ENCODE results near the gene KIF22. TPM values are rescaled to one million over a fixed set of nuclear protein-coding genes. Genes with fewer than 3 reads are reported as not detected.
A peak's percentile ranks its signal among the peaks of the same experiment; 100 is the strongest.
"Not testable (repeated sequence)": the region's sequence is repeated elsewhere in the genome, so short reads cannot be mapped to it uniquely, and the experiment has no call there.

Gene KIF22
- total RNA-seq, 4 donors from 2014 or later: 37.6 to 159 (median 59.5) TPM

GRCh38 chr16:29769507-29769906 is 21.0 kb upstream of the KIF22 start:
- Histone ChIP-seq H3K27ac (peak overlapping the region in 1 of 4 donors; percentile 45), H3K4me1 (peaks cover 0 to 22% (median 10%) of the 10 kb centered on the region in 4 donors), H3K4me3 (no peak overlapping the region), H3K9me3 (no peaks in the 10 kb centered on the region), H3K27me3 (no peaks in the 10 kb centered on the region), H3K36me3 (no peaks in the 10 kb centered on the region)
- no peak for DNase-seq
- TF ChIP-seq CTCF (IDR thresholded peaks at IDR 0.05) (no peak), POLR2A (IDR thresholded peaks at IDR 0.05) (no peak), POLR2AphosphoS5 (IDR thresholded peaks at IDR 0.05) (no peak), EP300 (IDR thresholded peaks at IDR 0.05; ENCODE audit: low read depth) (no peak)
- intact Hi-C loops (cut with DNase I; ENCODE audit: low total_unique reads): no loop called here
- 78 to 80% methylated on average over 2 of the region's 2 CpGs for WGBS, 2 donors (ENCODE audit: low coverage in 1 of 2)
- in situ Hi-C loops (cut with MboI; ENCODE audit: low pct_ligation_motif_present in 1 of 4, low pct_unique_long_range_greater_than_20kb in 1 of 4, low sequenced_read_pairs in 3 of 4): no loop called here

- H3K4me3 ChIP-seq: no peak overlapping the region
Measured at GRCh38 chr16:29770250-29770929, 20.2 kb upstream of the KIF22 start.

GRCh38 chr16:29772330-29772729 is 18.2 kb upstream of the KIF22 start:
- H3K4me3 ChIP-seq; H3K9me3 ChIP-seq; H3K4me1 ChIP-seq; DNase-seq; H3K27me3 ChIP-seq; in situ Hi-C loops (cut with MboI; ENCODE audit: low pct_ligation_motif_present in 1 of 4, low pct_unique_long_range_greater_than_20kb in 1 of 4, low sequenced_read_pairs in 3 of 4); intact Hi-C loops (cut with DNase I; ENCODE audit: low total_unique reads); H3K36me3 ChIP-seq; H3K27ac ChIP-seq: not testable (repeated sequence)
- WGBS, 2 donors (ENCODE audit: low coverage in 1 of 2): 93% methylated on average over 7 of the region's 7 CpGs; no CpG with 5 or more reads in 1 of the 2 donors

More at GRCh38 chr16:29770250-29770929, 20.2 kb upstream of the KIF22 start:
- peak overlapping the region in 3 of 4 donors; percentile 35 to 52 (median 45) for H3K27ac ChIP-seq
- TF ChIP-seq EP300 (IDR thresholded peaks at IDR 0.05; ENCODE audit: low read depth): no peak
- H3K4me1 ChIP-seq: peaks cover 0 to 14% (median 5%) of the 10 kb centered on the region in 4 donors
- in situ Hi-C loops (cut with MboI; ENCODE audit: low pct_ligation_motif_present in 1 of 4, low pct_unique_long_range_greater_than_20kb in 1 of 4, low sequenced_read_pairs in 3 of 4): no loop called here
- H3K9me3 ChIP-seq: no peaks in the 10 kb centered on the region
- WGBS, 2 donors (ENCODE audit: low coverage in 1 of 2): 61 to 67% methylated on average over 4 to 7 of the region's 7 CpGs
- no peaks in the 10 kb centered on the region for H3K36me3 ChIP-seq
- DNase-seq: no peak
- intact Hi-C loops (cut with DNase I; ENCODE audit: low total_unique reads): no loop called here
- no peaks in the 10 kb centered on the region for H3K27me3 ChIP-seq

GRCh38 chr16:29774730-29775129 is 15.8 kb upstream of the KIF22 start:
- Histone ChIP-seq H3K27me3 (no peaks in the 10 kb centered on the region), H3K4me1 (peaks cover 0 to 7% (median 3%) of the 10 kb centered on the region in 4 donors), H3K36me3 (no peaks in the 10 kb centered on the region), H3K27ac (no peak overlapping the region), H3K9me3 (no peaks in the 10 kb centered on the region), H3K4me3 (no peak overlapping the region)
- no peak for DNase-seq
- intact Hi-C loops (cut with DNase I; ENCODE audit: low total_unique reads): no loop called here
- WGBS, 2 donors (ENCODE audit: low coverage in 1 of 2): 93 to 96% methylated on average over 5 of the region's 5 CpGs
- in situ Hi-C loops (cut with MboI; ENCODE audit: low pct_ligation_motif_present in 1 of 4, low pct_unique_long_range_greater_than_20kb in 1 of 4, low sequenced_read_pairs in 3 of 4): no loop called here
- no peak for TF ChIP-seq POLR2A (IDR thresholded peaks at IDR 0.05)
- no peak for TF ChIP-seq EP300 (IDR thresholded peaks at IDR 0.05; ENCODE audit: low read depth)

- TF ChIP-seq POLR2AphosphoS5 (IDR thresholded peaks at IDR 0.05) (no peak), EP300 (IDR thresholded peaks at IDR 0.05; ENCODE audit: low read depth) (no peak), POLR2A (IDR thresholded peaks at IDR 0.05) (no peak), CTCF (IDR thresholded peaks at IDR 0.05) (no peak)
- Histone ChIP-seq H3K36me3 (no peaks in the 10 kb centered on the region), H3K4me3 (no peak overlapping the region), H3K27ac (peak overlapping the region in 1 of 4 donors; percentile 18), H3K4me1 (peaks cover 0 to 1% (median 0%) of the 10 kb centered on the region in 4 donors), H3K9me3 (no peaks in the 10 kb centered on the region), H3K27me3 (no peaks in the 10 kb centered on the region)
- WGBS, 2 donors (ENCODE audit: low coverage in 1 of 2): 75% methylated on average over 4 of the region's 4 CpGs; no CpG with 5 or more reads in 1 of the 2 donors
- no peak for DNase-seq
- in situ Hi-C loops (cut with MboI; ENCODE audit: low pct_ligation_motif_present in 1 of 4, low pct_unique_long_range_greater_than_20kb in 1 of 4, low sequenced_read_pairs in 3 of 4) (no loop called here), intact Hi-C loops (cut with DNase I; ENCODE audit: low total_unique reads) (no loop called here)
Measured at GRCh38 chr16:29775742-29776408, 14.7 kb upstream of the KIF22 start.
